HG02642 (cell line): ENCODE results near the gene LRRC51.

Experiments
- ATAC-seq: cut with Tn5 transposase; IDR thresholded peaks from one replicate; pipeline ENCODE4 v1.9.1; 2021; ENCODE audit warnings: mild to moderate bottlenecking; ENCODE audit not compliant: unreplicated experiment, poor library complexity

The LRRC51 gene

GRCh38 chr11:72069787-72070251 is 10.8 kb upstream of the LRRC51 start:
- ATAC-seq = peak; percentile 61

- no peak for ATAC-seq
These were observed 10.2 kb upstream of the LRRC51 start for GRCh38 chr11:72070491-72070890.

- no peak for ATAC-seq
These were observed 8.3 kb upstream of the LRRC51 start for GRCh38 chr11:72072348-72072747.

GRCh38 chr11:72075109-72075508 is 5.5 kb upstream of the LRRC51 start:
- no peak for ATAC-seq

- ATAC-seq = no peak
These were observed 4.9 kb upstream of the LRRC51 start for GRCh38 chr11:72075756-72076155.

DNA sequence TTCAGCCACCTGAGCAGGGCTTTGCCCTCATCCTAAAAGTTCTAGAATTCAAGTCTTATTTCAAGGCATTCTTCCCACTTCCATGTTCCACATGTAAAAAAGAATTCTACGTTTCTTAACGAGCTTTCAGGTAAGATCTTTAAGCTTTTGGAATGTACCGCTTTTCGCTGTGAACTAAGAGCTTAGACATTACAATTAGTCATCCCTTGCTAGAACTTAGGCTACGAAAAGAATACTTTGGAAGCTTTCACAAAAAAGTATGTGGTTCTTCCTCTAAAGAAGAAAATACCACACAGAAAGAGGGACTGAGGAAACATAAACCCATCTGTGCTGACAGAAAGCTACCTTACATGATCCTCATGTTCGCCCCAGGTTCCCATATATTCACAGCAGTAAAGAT is 2.2 kb upstream of the LRRC51 start:
- ATAC-seq = no peak

DNA sequence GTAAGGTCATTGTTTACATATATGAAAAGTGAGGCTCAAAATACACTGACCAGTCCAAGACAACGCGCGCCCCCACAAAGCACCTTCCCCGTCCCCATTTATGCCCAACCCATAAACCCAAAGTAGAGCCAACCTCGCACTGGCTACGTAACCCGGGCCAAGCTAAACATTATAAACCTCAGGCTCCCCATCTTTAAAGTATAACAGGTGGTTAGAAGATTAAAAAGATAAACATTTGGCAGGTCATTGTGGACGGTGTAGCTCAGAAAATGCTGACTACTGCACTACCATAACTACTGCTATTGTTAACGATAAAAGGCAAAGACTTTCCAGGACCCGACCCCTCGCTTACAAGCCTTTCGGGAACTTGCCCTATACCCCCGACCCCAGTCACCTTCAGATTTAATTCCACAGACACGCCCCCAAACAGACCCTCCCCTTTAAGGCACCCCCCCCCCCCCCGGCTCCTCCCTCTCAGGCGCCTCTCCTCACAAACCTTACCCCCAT is 778 bp upstream of the LRRC51 start:
- ATAC-seq = no peak

DNA sequence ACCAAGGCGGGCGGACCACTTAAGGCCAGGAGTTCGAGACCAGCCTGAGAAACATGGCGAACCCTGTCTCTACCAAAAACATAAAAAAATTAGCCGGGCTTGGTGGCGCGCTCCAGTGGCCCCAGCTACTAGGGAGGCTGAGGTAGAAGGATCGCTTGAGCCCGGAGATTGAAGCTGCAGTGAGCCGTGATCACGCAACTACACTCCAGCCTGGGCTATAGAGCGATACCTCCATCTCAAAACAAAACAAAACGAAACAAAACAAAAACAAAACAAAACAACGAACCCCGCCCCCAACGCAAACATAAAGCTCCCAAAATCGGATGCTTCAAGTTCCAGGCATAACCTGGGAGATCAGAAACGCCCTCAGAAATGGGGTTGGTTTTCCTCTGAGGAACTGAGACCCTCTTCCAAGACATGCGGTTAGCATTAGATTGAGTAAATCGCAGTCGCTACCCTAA is 564 bp downstream of the LRRC51 start:
- no peak for ATAC-seq

GRCh38 chr11:72081821-72082453 is 1.3 kb downstream of the LRRC51 start:
- no peak for ATAC-seq

DNA sequence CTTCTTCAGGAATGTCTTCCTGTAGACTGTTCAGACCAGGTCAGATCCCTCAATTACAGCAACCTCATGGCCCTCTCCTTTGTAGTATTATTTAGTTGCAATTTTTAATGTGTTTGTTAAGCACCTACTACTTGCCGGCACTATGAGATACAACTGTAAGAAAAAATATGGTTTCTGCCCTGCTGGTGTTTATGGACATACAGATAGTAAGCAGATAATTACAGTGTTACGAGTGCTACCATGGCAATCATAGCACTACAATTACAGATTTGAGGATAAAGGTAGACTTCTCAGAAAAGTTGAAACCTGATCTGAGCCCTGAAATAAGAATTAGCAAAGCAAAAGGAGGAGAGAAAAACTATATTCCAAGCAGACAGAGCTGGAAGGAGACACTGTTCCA is 2.8 kb downstream of the LRRC51 start:
- no peak for ATAC-seq

DNA sequence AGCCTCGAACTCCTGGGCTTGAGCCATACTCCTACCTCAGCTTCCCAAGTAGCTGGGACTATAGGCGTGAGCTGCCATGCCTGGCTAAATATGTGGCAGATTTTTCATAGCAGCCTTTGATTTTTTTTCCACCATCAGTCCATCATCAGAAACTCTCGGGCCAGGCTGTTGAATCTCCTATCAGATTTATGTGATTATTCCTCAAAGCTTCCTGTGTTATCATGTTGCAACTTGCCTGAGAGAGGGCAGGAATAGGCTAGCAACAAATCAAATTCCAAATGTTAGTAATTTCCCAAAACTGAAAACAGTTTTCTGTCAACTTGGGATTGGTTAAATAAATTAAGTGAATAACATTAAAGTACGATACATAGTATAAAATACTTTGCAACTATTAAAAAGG is 3.4 kb downstream of the LRRC51 start:
- no peak for ATAC-seq

DNA sequence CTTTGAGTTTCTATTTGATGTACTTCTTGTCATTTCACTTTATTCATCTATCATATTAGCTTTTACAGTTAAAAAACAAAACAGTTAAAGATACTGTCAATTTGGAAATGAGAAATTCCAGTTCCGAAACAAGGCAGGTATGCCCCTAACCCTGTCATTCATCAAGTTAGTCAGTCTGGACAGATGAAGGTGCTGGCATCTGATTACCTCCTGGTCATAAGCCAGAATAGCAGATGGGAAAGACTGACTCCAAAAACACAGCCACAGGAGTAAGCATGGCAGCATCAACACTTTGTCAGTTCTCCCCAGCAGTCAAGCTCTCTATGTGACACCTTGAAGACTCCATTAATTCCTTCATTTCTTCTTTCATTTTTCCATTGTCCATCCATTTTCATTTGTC is 4.3 kb downstream of the LRRC51 start:
- ATAC-seq = no peak

DNA sequence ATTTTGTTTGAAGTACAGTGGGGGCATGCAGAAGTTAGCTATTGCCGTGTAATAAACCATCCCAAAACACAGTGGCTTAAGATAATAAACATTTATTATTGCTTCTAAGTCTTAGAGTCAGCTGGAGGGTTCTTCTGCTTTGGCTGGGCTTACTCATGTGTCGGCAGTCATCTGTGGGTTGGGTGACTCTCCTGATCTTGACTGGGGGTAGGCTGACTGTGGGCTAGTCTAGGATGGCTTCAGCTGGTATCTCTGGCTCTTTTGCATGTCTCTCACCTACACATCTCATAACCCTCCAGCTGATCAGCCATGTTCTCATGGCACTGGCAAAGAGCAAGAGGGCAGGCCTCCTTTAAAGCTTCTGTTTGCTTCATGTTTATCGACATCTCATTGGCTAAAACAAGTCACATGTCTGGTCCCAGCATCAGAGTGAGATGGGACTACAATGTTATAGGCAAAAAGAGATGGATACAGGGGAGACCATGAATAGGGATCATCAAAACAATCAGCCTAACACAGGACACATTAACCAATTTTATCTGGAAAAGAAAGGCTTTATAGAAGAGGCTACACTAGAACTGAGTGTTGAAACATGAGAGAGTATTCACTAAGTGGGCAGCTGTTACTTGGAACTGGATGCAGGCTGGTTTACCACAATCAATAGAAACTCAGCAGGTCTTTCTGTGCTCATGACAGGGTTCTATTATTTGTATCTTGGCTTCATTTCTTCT is 5.1 kb downstream of the LRRC51 start:
- ATAC-seq = no peak

DNA sequence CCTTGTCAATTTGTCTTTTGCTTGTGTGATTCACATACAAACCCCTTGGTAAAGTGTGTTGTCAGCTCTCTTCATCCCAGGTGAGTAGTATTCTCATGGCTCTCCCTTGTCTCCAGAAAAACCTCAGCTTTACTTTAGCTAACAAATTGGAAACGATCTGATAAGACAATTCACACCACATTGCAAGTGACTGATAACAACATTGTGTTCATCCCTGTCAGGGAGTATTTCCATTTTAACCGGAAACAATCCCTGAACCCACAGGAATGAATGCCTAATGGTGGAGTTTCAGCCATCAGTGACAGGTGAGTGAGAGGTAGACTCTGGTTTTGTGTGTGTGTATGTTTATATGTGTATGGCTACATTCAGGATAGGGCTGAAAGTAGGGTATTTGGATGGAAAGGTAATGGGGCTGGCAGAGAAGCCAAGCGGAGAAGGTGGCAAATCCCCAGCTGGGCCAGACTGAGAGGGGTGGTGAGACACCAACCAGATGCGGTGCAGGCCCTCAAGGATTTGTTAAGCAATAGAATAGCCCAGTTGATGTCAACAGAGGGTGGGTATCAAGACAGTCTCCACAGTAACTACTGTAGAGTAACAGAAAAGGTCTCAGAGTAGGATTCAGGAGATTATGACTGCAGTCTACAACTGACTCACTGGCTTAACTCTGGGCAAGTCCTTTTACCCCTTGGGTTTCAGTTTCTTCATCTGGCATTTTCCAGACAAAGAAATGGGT is 7.6 kb downstream of the LRRC51 start:
- no peak for ATAC-seq

GRCh38 chr11:72091292-72091691 is 10.6 kb downstream of the LRRC51 start:
- ATAC-seq = peak; percentile 65

GRCh38 chr11:72098741-72099140 is 18.1 kb downstream of the LRRC51 start:
- ATAC-seq = no peak

DNA sequence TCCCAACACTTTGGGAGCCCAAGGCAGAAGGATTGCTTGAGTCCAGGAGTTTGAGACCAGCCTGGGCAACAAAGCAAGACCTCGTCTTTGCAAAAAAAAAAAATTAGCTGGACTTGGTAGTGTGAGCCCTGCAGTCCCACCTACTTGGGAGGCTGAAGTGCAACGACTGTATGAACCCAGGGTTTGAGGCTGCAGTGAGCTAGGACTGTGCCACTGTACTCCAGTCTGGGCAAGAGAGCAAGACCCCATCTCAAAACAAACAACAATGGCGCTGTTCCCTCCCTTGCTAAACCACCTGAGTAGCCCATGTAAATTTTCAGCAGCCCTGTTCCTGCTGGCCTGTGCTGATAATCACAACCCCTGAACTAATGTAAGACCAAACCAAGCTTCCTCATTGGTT is 19.4 kb downstream of the LRRC51 start:
- ATAC-seq = no peak

- ATAC-seq = no peak
These were observed 19.8 kb downstream of the LRRC51 start for GRCh38 chr11:72100462-72100861.

GRCh38 chr11:72102162-72102561 is 21.5 kb downstream of the LRRC51 start:
- no peak for ATAC-seq

GRCh38 chr11:72102631-72102945 is 21.9 kb downstream of the LRRC51 start:
- ATAC-seq = no peak
